ENCODE measurements around the gene WAPL.

Gene WAPL

GRCh38 chr10:86506062-86506461 is 15.5 kb downstream of the WAPL start:
- TF ChIP-seq CTCF (IDR thresholded peaks at IDR 0.05; ENCODE audit: insufficient read depth, missing control alignments) = no peak
- DNase-seq (ENCODE audit: insufficient read length, low spot score) (no peak), FAIRE-seq (no peak)

GRCh38 chr10:86504510-86504909 is 17.1 kb downstream of the WAPL start:
- no peak for DNase-seq (ENCODE audit: insufficient read length, low spot score)
- FAIRE-seq = no peak
- no peak for TF ChIP-seq CTCF (IDR thresholded peaks at IDR 0.05; ENCODE audit: insufficient read depth, missing control alignments)

GRCh38 chr10:86500846-86501245 is 20.7 kb downstream of the WAPL start:
- TF ChIP-seq CTCF (IDR thresholded peaks at IDR 0.05; ENCODE audit: insufficient read depth, missing control alignments) = no peak
- FAIRE-seq (no peak), DNase-seq (ENCODE audit: insufficient read length, low spot score) (no peak)

- TF ChIP-seq CTCF (IDR thresholded peaks at IDR 0.05; ENCODE audit: insufficient read depth, missing control alignments) = no peak
- DNase-seq (ENCODE audit: insufficient read length, low spot score) (no peak), FAIRE-seq (no peak)
Observed at GRCh38 chr10:86498598-86498997, 23.0 kb downstream of the WAPL start.

GRCh38 chr10:86497621-86498020 is 24.0 kb downstream of the WAPL start:
- DNase-seq (ENCODE audit: insufficient read length, low spot score) (no peak), FAIRE-seq (no peak)
- no peak for TF ChIP-seq CTCF (IDR thresholded peaks at IDR 0.05; ENCODE audit: insufficient read depth, missing control alignments)

- TF ChIP-seq CTCF (IDR thresholded peaks at IDR 0.05; ENCODE audit: insufficient read depth, missing control alignments) = no peak
- DNase-seq (ENCODE audit: insufficient read length, low spot score) (no peak), FAIRE-seq (no peak)
Observed at GRCh38 chr10:86489960-86490612, 31.5 kb downstream of the WAPL start.

- no peak for FAIRE-seq
- no peak for TF ChIP-seq CTCF (IDR thresholded peaks at IDR 0.05; ENCODE audit: insufficient read depth, missing control alignments)
- DNase-seq (ENCODE audit: insufficient read length, low spot score) = no peak
Observed at GRCh38 chr10:86489071-86489810, 32.4 kb downstream of the WAPL start.

All from D721Med (cell line).